ENCODE data around the gene KIF2C.

The KIF2C gene

DNA sequence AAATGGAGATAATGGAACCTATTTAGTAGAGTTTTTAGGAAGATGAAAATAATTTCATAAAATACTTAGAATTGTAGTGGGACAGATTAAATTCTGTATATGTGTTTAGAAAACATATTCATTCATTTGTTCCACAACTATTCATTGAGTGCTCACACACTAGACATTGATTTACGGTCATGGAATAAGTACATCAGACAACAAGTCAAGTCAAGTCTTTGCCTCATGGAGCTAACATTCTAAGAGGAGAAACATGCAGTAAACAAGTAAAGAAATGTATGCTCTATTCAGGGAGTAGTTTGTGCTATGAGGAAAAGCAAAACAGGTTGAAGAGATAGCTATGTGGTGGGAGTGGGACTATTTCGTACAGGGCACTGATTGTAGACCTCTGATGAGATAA is 77.7 kb downstream of the KIF2C start:
- no peak for DNase-seq (ENCODE audit: low read depth, low spot score)
- no CpG with 5 or more reads among the region's 2 CpGs for WGBS (ENCODE audit: insufficient coverage, insufficient read length)
- H3K4me3 ChIP-seq (ENCODE audit: low read length) = no peak overlapping the region
- H3K4me1 ChIP-seq (ENCODE audit: control insufficient read depth, insufficient read depth, low read length) = peaks cover 2% of the 10 kb centered on the region
- H3K27me3 ChIP-seq (ENCODE audit: control insufficient read depth, insufficient read depth, low read length) = no peaks in the 10 kb centered on the region
- no peak overlapping the region for H3K27ac ChIP-seq (ENCODE audit: low read length)
- no peaks in the 10 kb centered on the region for H3K36me3 ChIP-seq (ENCODE audit: control insufficient read depth, insufficient read depth, low read length)
- H3K9me3 ChIP-seq (ENCODE audit: control insufficient read depth, insufficient read depth, low read length) = no peaks in the 10 kb centered on the region
